HG03060 (cell line): ENCODE results near the gene TMEM37.

ENCODE experiments used
- ATAC-seq: cut with Tn5 transposase; IDR thresholded peaks from one replicate; pipeline ENCODE4 v1.9.1; 2021; ENCODE audit warnings: low read depth, moderate number of reproducible peaks; ENCODE audit not compliant: unreplicated experiment

TMEM37 gene

DNA sequence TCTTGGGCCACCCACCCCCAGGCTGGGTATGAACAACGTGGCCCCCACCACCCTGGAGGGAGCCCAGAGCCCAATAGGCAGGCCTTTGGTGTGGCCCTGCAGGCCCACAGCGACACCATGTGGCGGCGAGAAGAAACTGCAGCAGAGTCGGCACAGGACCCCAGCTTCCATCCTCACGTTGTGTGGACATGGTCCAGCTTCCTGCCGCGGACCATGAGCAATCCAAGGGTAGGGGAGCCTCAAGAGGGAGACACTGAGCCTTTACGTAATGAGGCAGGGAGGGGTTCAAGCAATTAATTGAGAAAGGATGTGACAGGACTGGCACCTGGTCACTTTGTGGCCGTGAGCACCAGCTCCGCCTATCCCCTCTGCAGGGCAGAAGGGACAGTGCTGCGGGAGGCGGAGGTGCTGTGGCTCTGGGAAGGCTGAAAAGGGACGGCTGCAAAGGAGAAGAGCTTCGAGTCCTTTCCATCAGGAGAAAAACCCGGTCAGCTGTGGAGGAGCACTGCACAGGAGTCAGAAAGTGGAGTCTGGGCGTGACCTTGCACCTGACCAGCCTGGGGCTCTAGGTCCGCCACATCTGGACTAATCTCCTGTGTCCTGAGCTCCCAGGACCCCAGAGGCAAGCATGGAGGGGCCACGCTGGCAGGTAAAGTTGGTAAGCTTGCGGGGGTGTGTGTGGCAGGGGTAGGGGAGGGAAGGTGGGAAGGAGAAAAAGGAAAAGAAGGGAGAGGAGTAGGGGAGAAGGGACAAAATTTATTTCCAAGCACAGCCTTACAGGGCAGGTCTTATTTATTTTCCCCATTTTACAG, 44.9 kb downstream of the TMEM37 start:
- no peak for ATAC-seq

DNA sequence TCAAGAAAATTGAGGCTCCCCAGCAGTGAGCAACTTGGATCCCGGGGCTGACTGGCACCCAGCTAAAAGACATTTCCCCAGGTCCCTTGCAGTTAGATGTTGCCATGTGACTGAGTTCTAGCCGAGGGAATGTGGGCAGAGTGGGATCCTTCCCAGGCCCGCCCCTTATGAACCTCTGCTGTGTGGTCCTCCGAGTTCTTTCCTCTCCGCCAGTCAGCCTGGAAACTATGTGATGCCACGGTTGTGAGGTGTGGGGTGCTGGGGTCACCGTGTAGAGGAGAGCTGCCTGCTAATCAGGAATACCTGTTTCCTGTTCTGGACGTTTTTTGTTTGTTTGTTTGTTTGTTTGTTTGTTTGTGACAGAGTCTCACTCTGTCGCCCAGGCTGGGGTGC, 45.5 kb downstream of the TMEM37 start:
- ATAC-seq, result no peak

DNA sequence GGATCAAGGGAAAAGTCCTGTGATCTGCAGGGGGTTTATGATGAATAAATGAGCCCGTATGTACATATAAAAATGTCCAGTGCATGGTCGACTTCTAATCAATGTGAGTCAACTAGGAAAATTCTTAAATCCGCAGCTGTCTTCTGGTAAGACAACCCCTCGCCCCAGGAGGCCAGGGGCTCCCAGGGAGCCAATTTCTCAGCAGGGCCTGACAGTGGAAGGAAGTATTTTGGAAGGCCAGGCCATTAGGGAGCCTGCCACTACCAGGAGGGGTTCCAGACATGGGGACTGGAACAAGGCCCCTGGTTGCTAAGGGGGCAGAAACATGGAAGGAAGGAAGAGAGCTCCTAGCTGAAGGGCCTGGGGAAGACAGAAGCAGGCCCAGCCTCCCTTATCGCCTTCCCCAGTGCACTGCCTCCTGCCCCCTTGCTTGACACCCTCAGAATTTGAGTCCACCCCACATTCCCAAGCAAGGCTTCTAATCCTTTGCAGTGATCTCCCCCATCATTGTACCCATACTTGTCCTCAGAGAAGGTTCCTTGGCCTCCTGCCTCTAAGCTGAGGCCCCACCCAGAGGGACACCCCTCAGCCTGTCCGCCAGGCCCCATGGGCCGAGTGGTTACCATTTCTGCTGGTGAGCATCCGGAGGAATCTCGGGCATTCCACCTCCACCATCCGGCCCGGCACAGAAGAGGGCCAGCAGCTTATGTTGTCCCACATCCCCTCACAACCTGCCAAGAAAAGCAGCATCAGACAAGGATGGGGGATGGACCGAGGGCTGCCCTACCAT, 46.7 kb downstream of the TMEM37 start:
- no peak for ATAC-seq

DNA sequence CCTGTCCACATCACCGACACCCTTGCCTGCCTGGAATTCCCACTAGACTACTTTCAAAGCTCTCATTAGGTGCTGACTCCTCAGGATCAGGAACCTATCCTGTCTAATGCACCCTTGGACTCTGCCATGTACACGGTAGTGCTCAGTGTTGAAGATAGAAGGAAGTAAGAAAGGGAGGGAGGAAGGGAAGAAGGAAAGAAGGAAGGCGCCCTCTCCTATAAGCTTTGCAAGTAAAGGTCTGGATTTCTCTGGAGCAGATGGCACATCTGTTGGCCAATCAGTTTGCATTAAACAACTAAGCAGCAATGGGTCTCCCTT, 47.3 kb downstream of the TMEM37 start:
- no peak for ATAC-seq

DNA sequence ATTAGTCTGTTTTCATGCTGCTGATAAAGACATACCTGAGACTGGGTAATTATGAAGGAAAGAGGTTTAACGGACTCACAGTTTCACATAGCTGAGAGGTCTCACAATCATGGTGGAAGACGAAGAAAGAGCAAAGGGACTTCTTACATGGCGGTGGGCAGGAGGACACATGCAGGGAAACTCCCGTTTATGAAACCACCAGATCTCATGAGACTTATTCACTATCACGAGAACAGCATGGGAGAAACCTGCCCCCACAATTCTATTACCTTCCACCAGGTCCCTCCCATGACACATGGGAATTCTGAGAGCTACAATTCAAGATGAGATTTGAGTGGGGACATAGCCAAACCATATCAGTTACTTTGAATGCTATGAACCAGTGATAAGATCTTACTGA, 48.5 kb downstream of the TMEM37 start:
- ATAC-seq, result no peak

DNA sequence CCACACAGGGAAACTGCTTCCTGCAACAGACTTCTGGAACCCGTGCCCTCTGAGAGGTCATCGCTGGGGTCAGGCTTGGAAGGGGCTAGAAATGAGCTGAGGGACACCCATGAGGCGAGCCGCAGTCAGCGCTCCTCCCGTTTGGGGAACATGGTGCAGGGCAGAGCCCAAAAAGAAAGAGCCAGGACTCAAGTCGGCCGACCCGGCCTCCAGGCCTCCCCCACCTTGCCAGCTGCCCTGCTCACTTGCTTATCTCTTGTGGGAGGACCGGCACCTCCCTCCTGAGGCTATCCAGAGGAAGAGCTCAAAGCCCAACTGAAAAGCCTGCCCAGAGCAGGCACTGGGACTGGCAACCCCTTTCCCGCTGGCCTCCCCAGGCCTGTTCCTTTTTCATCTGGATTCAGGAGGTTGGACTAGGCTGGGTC, 49.1 kb downstream of the TMEM37 start:
- no peak for ATAC-seq

DNA sequence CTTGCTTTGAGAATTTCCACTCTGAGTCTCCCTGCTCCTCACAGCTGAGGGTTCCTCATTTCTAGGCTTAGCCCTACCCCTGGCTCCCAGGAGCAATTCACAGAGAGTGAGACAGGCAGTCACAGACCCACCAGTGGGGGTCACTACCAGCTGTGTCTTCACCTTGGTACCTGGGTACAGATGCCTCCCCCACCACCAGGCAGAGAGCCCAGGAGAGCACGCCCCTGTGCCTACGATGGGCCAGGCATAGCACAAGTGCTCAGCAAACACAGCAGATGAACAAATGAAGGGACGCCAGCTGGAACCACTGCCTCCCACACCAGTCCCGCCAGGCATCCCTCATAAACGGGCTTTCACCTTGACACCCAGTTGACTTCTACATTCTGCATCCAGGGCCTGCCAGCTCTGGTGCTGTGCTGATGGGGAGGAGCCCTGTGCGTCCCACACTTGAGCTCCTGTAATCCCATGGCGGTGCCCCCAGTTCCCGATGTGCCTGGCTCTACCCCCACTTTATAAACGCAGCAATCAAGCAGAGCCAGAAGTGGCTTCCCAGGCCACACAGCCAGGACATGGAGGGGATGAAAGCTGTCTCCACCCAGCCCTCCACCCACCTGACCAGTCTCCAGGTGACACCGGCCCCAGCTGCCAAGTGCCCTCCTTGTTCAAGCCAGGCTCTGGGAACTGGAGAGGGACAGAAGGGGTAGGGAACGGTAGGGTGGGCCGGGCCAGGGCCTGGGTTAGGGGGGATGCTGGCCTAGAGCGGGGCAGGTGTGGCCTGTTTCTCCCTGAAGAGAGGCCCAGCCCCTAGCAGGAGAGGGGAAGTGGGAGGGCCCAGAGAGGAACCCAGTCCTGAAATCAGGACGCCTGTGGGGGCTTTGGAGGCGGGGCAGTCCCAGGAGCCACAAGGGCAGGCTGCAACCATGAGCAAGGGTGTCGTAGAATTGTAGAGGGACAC, 50.1 kb downstream of the TMEM37 start:
- ATAC-seq, result no peak

DNA sequence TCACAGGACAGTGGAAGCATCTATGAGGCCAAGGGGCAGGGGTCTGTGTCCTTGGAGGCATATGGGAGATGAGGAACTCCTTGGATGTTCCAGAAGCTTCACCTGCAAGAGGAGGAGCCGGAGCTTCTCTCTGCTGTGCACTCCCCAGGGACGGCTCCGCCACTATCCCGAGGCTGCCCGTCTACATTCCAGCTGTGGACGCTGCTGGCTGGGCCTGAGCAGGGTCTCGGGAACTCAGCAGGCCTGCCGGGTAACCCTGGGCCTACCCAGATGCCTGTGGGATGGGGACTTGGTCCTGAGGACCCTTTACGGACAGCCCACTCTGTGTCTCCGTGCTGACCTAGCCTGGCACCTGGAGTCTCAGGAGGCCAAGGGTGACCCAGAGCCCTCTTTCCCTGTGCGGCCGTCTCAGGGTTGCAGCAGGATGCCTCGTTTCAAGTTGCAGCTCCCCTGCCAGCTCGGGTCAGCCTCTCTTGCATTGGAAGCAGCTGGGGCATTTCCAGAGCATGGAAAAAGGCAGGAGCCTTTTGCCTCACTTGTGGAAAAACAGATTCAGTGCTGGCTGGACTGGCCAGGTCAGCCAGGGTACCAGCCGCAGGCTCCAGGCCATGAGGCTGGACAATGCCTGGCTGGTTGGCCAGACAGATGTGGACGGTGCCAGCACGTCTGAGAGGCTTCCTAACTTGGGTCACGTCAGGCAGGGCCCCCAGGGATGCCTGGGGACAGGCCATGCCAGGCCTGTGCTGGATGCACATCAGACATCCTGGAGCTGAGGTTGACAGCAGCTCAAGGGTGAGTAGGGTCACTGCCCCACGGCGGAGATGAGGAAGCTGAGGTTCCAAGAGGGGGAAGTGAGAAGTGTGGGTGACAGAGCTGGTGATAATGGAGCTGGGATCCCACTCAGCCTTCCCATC, 51.1 kb downstream of the TMEM37 start:
- no peak for ATAC-seq

DNA sequence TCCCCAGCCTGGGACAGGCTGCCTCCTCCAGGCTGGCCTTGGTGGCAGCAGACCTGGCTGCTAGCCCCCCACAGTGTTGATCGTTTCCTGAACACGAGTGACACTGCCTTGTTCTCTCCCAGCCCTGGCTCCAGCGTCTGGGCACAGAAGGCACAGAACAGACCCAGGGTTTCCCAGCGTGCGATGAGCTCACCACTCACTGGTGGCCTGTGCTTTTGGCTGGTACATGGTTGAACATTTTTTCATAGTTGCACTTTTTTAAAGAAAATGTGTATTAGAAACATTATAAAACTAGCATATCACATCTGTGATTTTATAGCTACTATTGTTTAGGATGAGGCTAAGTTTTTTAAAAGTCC, 51.7 kb downstream of the TMEM37 start:
- no peak for ATAC-seq

DNA sequence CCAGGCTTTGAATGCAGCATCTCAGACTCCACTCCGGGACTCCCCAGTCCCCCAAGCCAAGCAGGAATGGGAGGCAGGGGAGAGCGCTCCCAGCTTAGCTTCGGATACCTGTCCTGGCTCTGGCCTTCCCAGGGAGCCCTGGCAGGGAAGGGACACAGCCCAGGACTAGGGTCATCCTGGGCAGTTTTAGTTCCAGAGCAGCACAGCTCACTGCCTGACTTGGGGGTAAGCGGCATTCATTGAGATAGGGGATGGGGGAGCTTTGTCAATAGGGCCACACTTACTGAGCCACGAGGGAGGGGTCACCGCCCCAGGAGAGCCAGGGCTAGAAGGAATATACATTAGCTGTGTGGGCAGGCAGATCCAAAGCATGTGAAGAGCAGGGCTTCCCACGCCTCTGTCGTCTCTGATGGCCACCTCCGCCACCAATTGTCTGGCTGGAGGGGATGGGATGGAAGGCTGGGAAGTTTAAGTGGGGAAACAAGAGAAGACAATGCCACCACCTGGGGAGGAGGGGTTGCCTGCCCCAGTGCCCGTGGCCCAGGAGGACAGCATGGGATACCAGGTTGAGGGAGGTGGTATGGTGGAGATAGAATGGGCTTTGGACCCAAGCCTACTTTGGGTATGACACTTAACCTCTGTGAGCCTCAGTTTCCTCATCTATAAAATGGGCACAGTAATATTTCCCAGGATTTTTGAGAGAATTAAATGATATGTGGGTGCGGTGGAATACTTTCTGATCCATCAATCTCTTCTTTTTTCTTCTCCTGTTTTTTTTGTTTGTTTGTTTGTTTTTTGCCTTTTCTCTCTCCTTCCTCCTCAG, 52.5 kb downstream of the TMEM37 start:
- ATAC-seq, result no peak

DNA sequence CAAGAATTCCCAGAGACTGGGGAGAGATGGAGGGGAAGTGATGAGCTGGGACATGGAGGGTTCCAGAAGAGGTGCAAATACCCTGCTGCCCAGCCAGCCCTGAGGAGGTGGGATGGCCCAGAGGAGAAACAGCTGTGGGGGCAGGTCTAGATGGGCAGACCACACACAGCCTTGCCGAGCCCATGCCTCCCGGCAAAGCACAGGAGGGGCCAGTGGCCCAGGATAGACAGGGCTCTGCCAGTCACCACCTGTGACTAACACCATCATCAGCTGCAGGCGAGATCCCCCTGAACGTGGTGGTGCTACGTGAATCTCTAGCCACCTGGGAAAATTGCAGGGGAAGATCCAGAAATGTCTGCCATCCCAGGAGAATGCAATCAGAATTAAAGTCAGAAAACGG, 53.2 kb downstream of the TMEM37 start:
- no peak for ATAC-seq

DNA sequence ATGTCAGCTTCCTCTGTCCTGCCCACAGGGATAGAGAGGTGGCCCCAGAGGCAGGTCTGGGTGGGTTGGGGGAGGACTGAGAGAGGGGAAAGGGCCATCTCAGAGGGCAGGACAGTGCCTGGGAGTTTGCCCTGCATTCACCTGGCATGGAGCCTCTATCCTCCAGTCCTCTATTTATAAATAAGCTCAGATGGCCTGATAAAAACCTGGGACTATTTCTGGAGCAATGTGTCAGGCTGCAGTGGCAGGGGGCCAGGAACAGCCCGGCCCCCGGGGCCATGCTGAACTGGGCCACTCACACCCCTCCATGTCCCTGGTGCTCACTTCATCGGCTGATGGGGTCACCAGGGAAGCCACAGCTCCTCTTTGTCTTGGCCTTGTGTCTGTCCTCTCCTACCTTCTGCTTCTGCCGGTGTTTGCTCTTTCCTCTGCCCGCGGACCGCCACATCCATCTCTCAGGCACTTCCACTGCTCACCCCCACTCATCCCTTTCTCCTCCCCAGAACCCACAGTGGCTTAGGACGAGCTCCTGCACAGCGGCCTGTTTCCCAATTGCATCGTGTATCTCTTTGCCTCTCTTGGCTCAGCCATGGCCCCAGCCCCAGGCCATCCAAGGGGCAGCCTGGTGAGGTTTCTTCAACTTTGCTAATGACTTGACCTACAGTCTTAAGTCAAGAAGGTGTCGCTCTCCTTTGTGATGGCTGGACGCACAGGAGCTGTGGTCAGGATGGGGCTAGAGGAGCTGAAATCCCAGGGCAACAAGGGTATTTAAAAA, 53.9 kb downstream of the TMEM37 start:
- ATAC-seq, result no peak

DNA sequence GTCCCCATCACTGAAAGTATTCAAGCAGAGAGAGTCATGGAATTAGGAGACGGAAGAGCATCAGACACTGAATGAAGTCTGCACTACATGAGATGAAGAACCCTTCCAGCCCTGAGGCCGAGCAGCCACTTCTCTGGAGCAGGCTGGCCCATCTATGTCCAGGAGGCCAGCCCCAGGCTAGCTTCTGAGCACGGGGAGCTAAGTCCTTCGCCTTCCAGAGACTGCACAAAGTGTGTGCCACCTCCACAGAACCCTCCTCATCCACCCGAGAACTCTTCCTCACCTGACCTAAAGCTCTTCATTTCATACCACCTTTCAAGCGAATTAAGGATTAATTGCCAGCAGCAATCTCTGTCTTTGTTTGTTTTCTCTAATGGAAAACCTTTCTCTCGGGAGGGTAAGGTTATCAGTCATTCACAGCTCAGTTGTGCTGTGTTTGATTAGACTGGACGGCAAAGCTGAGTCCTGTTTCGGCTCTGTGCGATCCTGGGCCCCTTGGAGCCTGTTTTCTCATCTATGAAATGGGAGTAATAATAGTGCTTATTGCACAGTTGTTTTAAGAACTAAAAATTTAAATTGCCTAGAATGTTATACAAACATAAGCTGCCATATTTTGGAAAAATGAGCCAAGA, 54.7 kb downstream of the TMEM37 start:
- no peak for ATAC-seq

DNA sequence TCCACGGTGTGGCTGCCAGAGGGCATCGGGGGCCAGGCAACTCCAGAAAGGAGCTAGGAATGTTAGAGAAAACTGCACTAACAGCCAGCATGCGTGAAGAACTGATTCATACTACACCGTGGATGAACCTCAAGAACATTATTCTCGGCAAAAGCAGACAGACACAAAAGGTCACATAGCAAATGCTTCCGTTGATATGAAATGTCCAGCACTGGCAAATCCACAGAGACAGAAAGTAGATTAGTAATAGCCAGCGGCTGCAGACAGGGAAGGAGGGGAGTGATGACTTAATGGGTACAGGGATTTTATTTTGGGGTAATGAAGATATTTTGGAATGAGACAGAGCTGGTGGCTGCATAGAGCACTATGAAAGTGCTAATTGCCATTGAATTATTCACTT, 55.2 kb downstream of the TMEM37 start:
- no peak for ATAC-seq

DNA sequence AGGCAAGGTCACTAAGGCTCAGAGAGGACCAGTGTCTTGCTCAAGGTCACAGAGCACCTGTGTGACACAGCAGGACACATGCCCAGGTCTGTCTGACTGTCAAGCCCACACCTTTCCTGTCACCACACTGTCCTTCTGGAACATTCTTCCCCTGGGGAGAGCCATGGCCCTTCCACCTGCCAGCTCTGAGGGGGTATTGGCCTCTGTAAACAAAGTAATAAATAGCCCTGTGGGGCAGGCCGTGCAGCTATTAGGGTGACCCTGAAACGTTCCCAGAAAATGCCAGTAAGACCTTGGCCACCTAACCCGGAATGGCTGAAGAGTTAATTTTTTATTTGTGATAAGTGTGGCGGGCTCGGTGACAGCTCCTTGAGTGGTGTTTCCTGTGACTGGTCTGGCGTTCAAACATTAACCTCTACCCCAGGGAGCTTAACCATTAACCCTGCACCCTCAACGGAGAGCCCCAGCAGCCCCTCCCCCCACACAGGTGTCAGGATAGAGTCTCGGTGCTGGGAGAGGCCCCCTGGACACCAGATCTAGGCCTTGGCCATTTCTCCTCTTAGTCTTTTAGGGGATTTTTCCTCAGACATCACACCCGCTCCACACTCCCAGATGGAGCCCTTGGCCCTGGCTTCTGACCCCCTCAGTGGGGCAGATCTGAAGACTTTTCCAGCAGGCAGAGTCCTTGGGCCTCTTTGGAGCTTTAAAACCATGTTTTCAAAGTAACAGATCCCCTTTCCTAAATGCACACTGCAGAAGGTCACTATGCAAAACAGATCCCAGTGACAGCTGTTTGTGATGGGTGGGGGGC, 56.0 kb downstream of the TMEM37 start:
- no peak for ATAC-seq
